HCT116 (cell line): Measurements from ENCODE around the gene MYO16. TPM values are rescaled to one million over a fixed set of nuclear protein-coding genes. Genes with fewer than 3 reads are reported as not detected.

Experiments used
- ATAC-seq: fragments of 200-7000 bp; cut with Tn5 transposase; 2 replicates; pipeline ENCODE4 v1.9.1; 2020; ENCODE audit warnings: mild to moderate bottlenecking, moderate library complexity
- BruUV-seq: library from RNA; stranded (reverse); fragments of 400-500 nt; replicated peaks from 2 replicates; lab custom pipeline; 2021; lab: Mats Ljungman, UMichigan
- CTCF ChIA-PET: fragments of 300-600 bp; sonication (Branson Sonifier 250); formaldehyde crosslinking; loops from one replicate; lab custom pipeline; 2021; ENCODE audit warnings: antibody characterized with exemption; lab: Charles Lee
- POLR2A ChIA-PET: fragments of 300-600, 350-600 bp; sonication (Branson Sonifier 250); formaldehyde crosslinking; loops from one replicate; lab custom pipeline; 2021; ENCODE audit warnings: antibody characterized with exemption; lab: Charles Lee
- RAD21 ChIA-PET, 2 experiments: fragments of 300-600 bp; sonication (Branson Sonifier 250); formaldehyde crosslinking; loops; one replicate each; lab custom pipeline; 2023; ENCODE audit warnings: low total read pairs in 2 of 2; ENCODE audit not compliant: uncharacterized antibody in 2 of 2, unreplicated experiment in 2 of 2, low non-redundant PET in 1 of 2; lab: Charles Lee
- DNase-seq: peaks from one replicate; pipeline ENCODE4 v3.0.0-alpha.2; 2010; ENCODE audit warnings: low read depth, low spot score
- H2AFZ ChIP-seq: fragments of 200-600 bp; shearing (Covaris generic), sonication (generic); 2 replicates; pipeline ENCODE4 v1.6.1; 2017; ENCODE audit warnings: low read depth, mixed run types, mixed read lengths, antibody characterized with exemption, low read length; ENCODE audit not compliant: poor library complexity, severe bottlenecking
- H3K27ac ChIP-seq: 2 replicates; pipeline ENCODE4 v1.5.1; 2012; ENCODE audit warnings: low read depth, low read length
- H3K27me3 ChIP-seq: fragments of 200-600 bp; sonication (generic); 2 replicates; pipeline ENCODE4 v1.6.1; 2016; ENCODE audit warnings: mixed run types, low read length, mixed read lengths; ENCODE audit not compliant: insufficient read depth
- H3K36me3 ChIP-seq, 2 experiments: fragments of 200-500 bp in 1 of 2; fragments of 200-600 bp in 1 of 2; sonication (Bioruptor generic) in 1 of 2; sonication (generic) in 1 of 2; 2 replicates each; pipeline versions ENCODE4 v1.5.1 to v1.6.1; 2014 to 2016; ENCODE audit warnings: low read length in 2 of 2, inconsistent platforms in 1 of 2, mixed read lengths in 1 of 2, mixed run types in 1 of 2; ENCODE audit not compliant: insufficient read depth in 2 of 2, control insufficient read depth in 1 of 2
- H3K4me1 ChIP-seq, 2 experiments: fragments of 200-600 bp in 1 of 2; sonication (generic) in 1 of 2; 2 replicates each; pipeline versions ENCODE4 v1.5.1 to v1.6.1; 2012 to 2017; ENCODE audit warnings: low read length in 2 of 2, inconsistent platforms in 1 of 2, mild to moderate bottlenecking in 1 of 2, mixed read lengths in 1 of 2, mixed run types in 1 of 2, moderate library complexity in 1 of 2; ENCODE audit not compliant: insufficient read depth in 2 of 2, control insufficient read depth in 1 of 2
- H3K4me2 ChIP-seq: fragments of 200-600 bp; sonication (generic); 2 replicates; pipeline ENCODE4 v1.6.1; 2017; ENCODE audit warnings: mixed run types, low read length, mixed read lengths
- H3K4me3 ChIP-seq, 2 experiments: fragments of 200-600 bp in 1 of 2; sonication (generic) in 1 of 2; replicated peaks in 1 of 2; 2 replicates each; pipeline ENCODE4 v1.5.1; 2011 to 2016; ENCODE audit warnings: low read length in 2 of 2, control low read depth in 1 of 2, low read depth in 1 of 2, mild to moderate bottlenecking in 1 of 2, mixed read lengths in 1 of 2, mixed run types in 1 of 2
- H3K79me2 ChIP-seq: fragments of 200-600 bp; sonication (generic); 2 replicates; pipeline ENCODE4 v1.6.1; 2017; ENCODE audit warnings: mild to moderate bottlenecking, mixed run types, low read length, moderate library complexity, mixed read lengths; ENCODE audit not compliant: insufficient read depth
- H3K9ac ChIP-seq: fragments of 200-600 bp; sonication (generic); 2 replicates; pipeline ENCODE4 v1.6.1; 2016; ENCODE audit warnings: low read length, mixed read lengths
- H3K9me2 ChIP-seq: fragments of 200-600 bp; sonication (generic), shearing (Covaris generic); 2 replicates; pipeline ENCODE4 v1.6.1; 2017; ENCODE audit warnings: mixed run types, mild to moderate bottlenecking, moderate library complexity; ENCODE audit not compliant: insufficient read depth
- H3K9me3 ChIP-seq, 2 experiments: fragments of 200-500 bp in 1 of 2; fragments of 200-600 bp in 1 of 2; sonication (Bioruptor generic) in 1 of 2; sonication (generic) in 1 of 2; 2 replicates each; pipeline ENCODE4 v1.6.1; 2014 to 2017; ENCODE audit warnings: low read length in 2 of 2, mixed read lengths in 2 of 2, inconsistent platforms in 1 of 2, low read depth in 1 of 2, mild to moderate bottlenecking in 1 of 2, mixed run types in 1 of 2, moderate library complexity in 1 of 2; ENCODE audit not compliant: control insufficient read depth in 1 of 2, insufficient read depth in 1 of 2
- H4K20me1 ChIP-seq: fragments of 200-600 bp; sonication (generic), shearing (Covaris generic); 2 replicates; pipeline ENCODE4 v1.6.1; 2017; ENCODE audit warnings: mixed run types, mild to moderate bottlenecking, moderate library complexity; ENCODE audit not compliant: insufficient read depth
- ATF3 ChIP-seq: IDR thresholded peaks from 2 replicates; pipeline ENCODE4 v1.6.1; 2012
- CBX3 ChIP-seq: IDR thresholded peaks from 2 replicates; pipeline ENCODE4 v1.6.1; 2012; ENCODE audit warnings: low read depth
- CEBPB ChIP-seq: IDR thresholded peaks from 2 replicates; pipeline ENCODE4 v1.6.1; 2012; ENCODE audit warnings: low read depth
- CTCF ChIP-seq, 3 experiments: fragments of 200-600 bp in 1 of 3; sonication (generic) in 1 of 3; IDR thresholded peaks in 2 of 3; conservative IDR thresholded peaks in 1 of 3; 2 replicates each; pipeline ENCODE4 v1.5.1; 2012 to 2017; ENCODE audit warnings: low read depth in 2 of 3, low read length in 2 of 3, antibody characterized with exemption in 1 of 3, borderline replicate concordance in 1 of 3, control low read depth in 1 of 3, mild to moderate bottlenecking in 1 of 3, mixed read lengths in 1 of 3, mixed run types in 1 of 3, moderate library complexity in 1 of 3; ENCODE audit not compliant: insufficient read depth in 1 of 3
- EGR1 ChIP-seq: IDR thresholded peaks from 2 replicates; pipeline ENCODE4 v1.6.1; 2012; ENCODE audit warnings: low read depth
- ELF1 ChIP-seq: IDR thresholded peaks from 2 replicates; pipeline ENCODE4 v1.6.1; 2012; ENCODE audit warnings: low read depth, borderline replicate concordance
- EZH2 ChIP-seq: fragments of 200-600 bp; sonication (generic); IDR thresholded peaks from 2 replicates; pipeline ENCODE4 v1.6.1; 2017; ENCODE audit warnings: antibody characterized with exemption, mixed run types
- EZH2phosphoT487 ChIP-seq: fragments of 200-600 bp; IDR thresholded peaks from 2 replicates; pipeline ENCODE4 v1.6.1; 2018; ENCODE audit warnings: antibody characterized with exemption, borderline replicate concordance
- FOSL1 ChIP-seq: IDR thresholded peaks from 2 replicates; pipeline ENCODE4 v1.6.1; 2012; ENCODE audit warnings: low read depth
- JUND ChIP-seq: IDR thresholded peaks from 2 replicates; pipeline ENCODE4 v1.6.1; 2012
- MAX ChIP-seq: IDR thresholded peaks from 2 replicates; pipeline ENCODE4 v1.6.1; 2012
- POLR2A ChIP-seq: IDR thresholded peaks from 2 replicates; pipeline ENCODE4 v1.7.0; 2011; ENCODE audit warnings: borderline replicate concordance; ENCODE audit not compliant: insufficient read depth, insufficient read length; ENCODE audit errors: extremely low read depth
- RAD21 ChIP-seq: IDR thresholded peaks from 2 replicates; pipeline ENCODE4 v1.6.1; 2012; ENCODE audit warnings: low read depth, mild to moderate bottlenecking
- REST ChIP-seq: IDR thresholded peaks from 2 replicates; pipeline ENCODE4 v1.6.1; 2012; ENCODE audit warnings: low read depth
- SRF ChIP-seq: IDR thresholded peaks from 2 replicates; pipeline ENCODE4 v1.6.1; 2012; ENCODE audit warnings: low read depth
- TCF7L2 ChIP-seq: IDR thresholded peaks from 2 replicates; pipeline ENCODE4 v1.7.0; 2011; ENCODE audit warnings: borderline replicate concordance, inconsistent platforms; ENCODE audit not compliant: insufficient read depth, insufficient read length; ENCODE audit errors: extremely low read depth
- YY1 ChIP-seq: IDR thresholded peaks from 2 replicates; pipeline ENCODE4 v1.6.1; 2011; ENCODE audit warnings: low read length, low read depth, moderate library complexity, mild to moderate bottlenecking; ENCODE audit not compliant: insufficient replicate concordance; ENCODE audit errors: extremely low read depth
- ZNF274 ChIP-seq: fragments of 200-500 bp; sonication (Bioruptor generic); IDR thresholded peaks from 2 replicates; pipeline ENCODE4 v1.6.1; 2014; ENCODE audit warnings: mild to moderate bottlenecking, low read depth, low read length, inconsistent platforms
- intact Hi-C: fragments of 100-400 bp; cut with micrococcal nuclease; formaldehyde crosslinking; loops from 2 replicates; pipeline ENCODE4 v1.10.0; 2022
- total RNA-seq: library from RNA; stranded (reverse); gene quantifications from one replicate; pipeline ENCODE4 v1.2.1, GENCODE V29; 2021; ENCODE audit not compliant: unreplicated experiment

Gene MYO16
- total RNA-seq, 1 experiment from 2014 or later = 0.07 TPM

- H3K9me3 ChIP-seq = no peaks in the 10 kb centered on the region
- intact Hi-C loops = no loop called here
- H3K9me2 ChIP-seq = no peaks in the 10 kb centered on the region
- no peaks in the 10 kb centered on the region for H3K4me1 ChIP-seq
- H3K27ac ChIP-seq = no peak overlapping the region
- H4K20me1 ChIP-seq = no peaks in the 10 kb centered on the region
- no peak overlapping the region for H3K9ac ChIP-seq
- TF ChIP-seq TCF7L2 (no peak), YY1 (no peak), ELF1 (no peak), CTCF (IDR thresholded peaks at IDR 0.05 in 2 of 3, conservative IDR thresholded peaks at IDR 0.05 in 1 of 3; ENCODE audit: borderline replicate concordance in 1 of 3, insufficient read depth in 1 of 3, low read depth in 2 of 3, low read length in 2 of 3) (no peak), JUND (no peak), RAD21 (no peak), EZH2 (no peak), CBX3 (no peak), REST (no peak), ATF3 (no peak), EZH2phosphoT487 (no peak), EGR1 (no peak), FOSL1 (no peak), POLR2A (no peak), MAX (no peak), ZNF274 (no peak), SRF (no peak), CEBPB (no peak)
- RAD21 ChIA-PET = no interaction called here
- no peaks in the 10 kb centered on the region for H3K36me3 ChIP-seq
- BruUV-seq = no TSS peak
- no peak overlapping the region for H3K4me2 ChIP-seq
- no peaks in the 10 kb centered on the region for H3K27me3 ChIP-seq
- DNase-seq = no peak
- CTCF ChIA-PET = no interaction called here
- no peak overlapping the region for H2AFZ ChIP-seq
- ATAC-seq = no peak
- POLR2A ChIA-PET = no interaction called here
- H3K4me3 ChIP-seq = no peak overlapping the region
- H3K79me2 ChIP-seq = no peaks in the 10 kb centered on the region
Observed at GRCh38 chr13:108812165-108812564, 182.8 kb downstream of the MYO16 start.
